ENCODE measurements around the gene CLNK.

- TF ChIP-seq, protein P1, sequence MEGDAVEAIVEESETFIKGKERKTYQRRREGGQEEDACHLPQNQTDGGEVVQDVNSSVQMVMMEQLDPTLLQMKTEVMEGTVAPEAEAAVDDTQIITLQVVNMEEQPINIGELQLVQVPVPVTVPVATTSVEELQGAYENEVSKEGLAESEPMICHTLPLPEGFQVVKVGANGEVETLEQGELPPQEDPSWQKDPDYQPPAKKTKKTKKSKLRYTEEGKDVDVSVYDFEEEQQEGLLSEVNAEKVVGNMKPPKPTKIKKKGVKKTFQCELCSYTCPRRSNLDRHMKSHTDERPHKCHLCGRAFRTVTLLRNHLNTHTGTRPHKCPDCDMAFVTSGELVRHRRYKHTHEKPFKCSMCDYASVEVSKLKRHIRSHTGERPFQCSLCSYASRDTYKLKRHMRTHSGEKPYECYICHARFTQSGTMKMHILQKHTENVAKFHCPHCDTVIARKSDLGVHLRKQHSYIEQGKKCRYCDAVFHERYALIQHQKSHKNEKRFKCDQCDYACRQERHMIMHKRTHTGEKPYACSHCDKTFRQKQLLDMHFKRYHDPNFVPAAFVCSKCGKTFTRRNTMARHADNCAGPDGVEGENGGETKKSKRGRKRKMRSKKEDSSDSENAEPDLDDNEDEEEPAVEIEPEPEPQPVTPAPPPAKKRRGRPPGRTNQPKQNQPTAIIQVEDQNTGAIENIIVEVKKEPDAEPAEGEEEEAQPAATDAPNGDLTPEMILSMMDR (IDR thresholded peaks at IDR 0.05): no peak
- no peak for TF ChIP-seq POLR2A (IDR thresholded peaks at IDR 0.05)
Observed at GRCh38 chr4:10721616-10722015, 37.0 kb upstream of the CLNK start.

All from esophagus squamous epithelium (tissue), 4 donors.